Measurements from ENCODE around the gene GNAO1.

The GNAO1 gene

DNA sequence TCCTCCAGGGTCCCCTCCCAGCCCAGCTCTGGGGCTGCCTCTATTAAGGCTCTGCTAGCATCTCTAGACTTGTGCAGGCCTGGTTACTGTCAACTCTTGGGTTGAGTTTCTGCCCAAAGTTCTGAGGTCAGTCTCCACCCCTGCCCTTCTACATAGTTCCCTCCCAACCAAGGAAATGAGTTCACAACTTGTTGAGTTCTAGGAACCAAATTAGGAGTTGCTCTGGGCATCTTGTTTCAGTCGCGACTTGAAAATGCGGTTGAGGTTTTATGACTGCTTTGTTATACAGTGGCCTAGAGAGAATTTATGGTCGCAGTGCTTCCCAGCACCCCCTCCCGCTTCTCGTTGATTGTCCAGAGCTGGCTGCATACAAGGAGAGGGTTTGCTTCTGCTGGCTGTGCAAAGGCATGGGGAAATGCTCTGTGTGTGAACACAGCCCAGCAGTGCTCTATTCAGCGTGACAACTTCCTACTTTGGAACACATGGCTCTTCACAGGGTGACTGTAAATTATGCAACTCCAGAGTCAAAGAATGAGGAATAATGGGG lies 20.2 kb downstream of the GNAO1 start:
- H3K9me3 Mint-ChIP-seq (ENCODE audit: low read depth): no peaks in the 10 kb centered on the region
- peaks cover 13% of the 10 kb centered on the region for H3K27me3 Mint-ChIP-seq
- H3K4me1 Mint-ChIP-seq (ENCODE audit: low read depth): no peaks in the 10 kb centered on the region
- no peaks in the 10 kb centered on the region for H3K36me3 Mint-ChIP-seq
- H3K4me3 Mint-ChIP-seq: no peak overlapping the region
- H3K27ac Mint-ChIP-seq: no peak overlapping the region

DNA sequence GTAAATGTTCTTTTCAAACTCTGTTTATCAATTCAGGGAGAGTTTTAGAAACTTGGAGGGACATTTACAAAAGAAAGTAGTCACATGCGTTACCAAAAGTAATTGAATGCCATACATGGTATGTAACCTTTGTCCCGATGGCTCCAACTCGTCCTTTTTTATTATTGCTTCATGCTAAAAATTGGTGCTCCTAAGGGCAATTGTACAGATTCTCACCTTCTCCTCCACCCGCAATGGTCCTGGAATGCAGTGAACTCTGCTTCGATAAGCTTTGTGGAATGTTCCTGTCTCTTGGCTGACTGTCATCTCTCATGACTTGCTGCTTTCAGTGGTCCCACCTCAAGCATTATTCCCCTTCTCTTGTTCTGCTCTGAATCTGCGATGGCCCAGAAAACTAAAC lies 20.9 kb downstream of the GNAO1 start:
- Mint-ChIP-seq H3K4me1 (ENCODE audit: low read depth) (no peaks in the 10 kb centered on the region), H3K9me3 (ENCODE audit: low read depth) (no peaks in the 10 kb centered on the region), H3K4me3 (no peak overlapping the region), H3K36me3 (no peaks in the 10 kb centered on the region), H3K27me3 (peaks cover 13% of the 10 kb centered on the region), H3K27ac (no peak overlapping the region)

DNA sequence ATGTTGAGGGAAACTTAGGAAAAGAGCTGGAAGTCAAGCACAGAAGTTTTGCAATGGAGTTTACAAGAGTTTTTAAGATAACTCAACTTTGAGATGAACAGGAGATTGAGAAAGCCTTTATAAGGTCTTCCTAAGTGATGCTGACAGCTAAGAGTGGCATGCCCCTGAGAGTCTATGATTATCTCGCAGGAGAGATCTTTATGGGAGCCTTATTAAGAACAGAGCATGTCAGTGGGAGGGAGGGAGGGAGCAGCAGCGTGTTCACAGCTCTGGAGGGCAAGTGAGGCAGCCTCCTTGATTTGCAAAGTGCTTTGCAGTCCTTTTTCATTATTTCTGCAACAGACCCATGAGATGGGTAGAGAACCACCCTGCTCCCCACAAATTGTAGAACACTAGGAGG lies 30.7 kb downstream of the GNAO1 start:
- Mint-ChIP-seq H3K4me3 (no peak overlapping the region), H3K27ac (no peak overlapping the region), H3K36me3 (no peaks in the 10 kb centered on the region), H3K4me1 (ENCODE audit: low read depth) (peaks cover 13% of the 10 kb centered on the region), H3K9me3 (ENCODE audit: low read depth) (no peaks in the 10 kb centered on the region), H3K27me3 (peaks cover 6% of the 10 kb centered on the region)

DNA sequence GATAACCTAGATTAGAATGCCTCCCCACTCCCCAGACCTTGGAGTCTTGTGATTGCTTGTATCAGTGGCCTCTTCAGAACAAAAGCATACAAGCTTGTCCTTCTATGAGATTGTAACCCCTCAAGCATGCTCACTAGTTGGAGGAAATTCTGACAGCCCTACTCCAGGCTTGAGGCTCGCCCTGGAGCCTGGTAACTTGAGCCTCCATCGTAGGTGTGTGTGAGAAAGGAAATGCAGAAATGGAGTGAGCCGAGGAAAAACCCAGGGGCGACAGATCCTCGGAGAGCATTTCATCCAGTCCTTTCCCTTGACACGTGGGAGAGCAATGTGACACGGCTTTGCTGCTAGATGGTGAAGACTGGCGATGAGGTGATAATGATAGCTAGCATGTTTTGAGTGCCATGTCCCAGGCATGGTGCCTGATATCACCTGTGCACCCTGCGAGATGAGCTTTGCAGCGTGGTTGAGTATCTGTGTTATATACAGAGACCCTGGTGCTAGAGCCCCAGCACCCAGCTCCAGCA lies 31.2 kb downstream of the GNAO1 start:
- H3K36me3 Mint-ChIP-seq: no peaks in the 10 kb centered on the region

DNA sequence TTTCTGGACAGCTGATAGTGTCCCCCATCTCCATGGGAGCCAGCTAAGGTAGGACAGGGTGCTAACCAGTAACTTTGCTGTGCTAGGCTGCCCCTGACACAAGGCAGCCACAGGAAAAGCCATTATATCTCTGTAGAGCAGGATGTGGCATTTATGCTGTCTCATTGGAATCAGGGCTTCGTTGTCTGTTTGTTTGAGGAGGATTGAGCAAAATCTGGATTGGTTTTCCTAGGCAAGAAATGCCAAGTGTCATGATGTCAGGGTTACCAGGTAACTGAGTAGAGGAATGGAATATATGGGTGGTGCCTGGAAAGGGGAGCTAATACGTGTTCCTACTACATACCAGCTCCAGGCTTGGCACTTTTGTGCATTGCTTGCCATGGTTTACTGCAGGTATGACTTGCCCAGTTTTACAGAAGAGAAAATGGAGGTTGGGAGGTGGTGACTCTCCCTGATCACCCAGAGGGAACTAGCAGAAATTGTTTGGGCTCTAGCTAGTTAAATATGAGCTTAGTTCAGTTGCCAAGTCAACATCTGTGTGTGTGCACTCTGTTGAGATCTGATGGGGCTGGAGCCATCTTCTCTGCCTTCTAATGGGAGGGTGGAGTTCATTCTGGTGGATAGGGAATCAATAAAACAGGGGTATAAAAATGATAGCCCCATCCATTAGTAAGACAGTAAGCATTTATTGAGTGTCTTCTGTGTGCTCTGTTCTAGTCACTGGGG lies 33.9 kb downstream of the GNAO1 start:
- Mint-ChIP-seq H3K9me3 (ENCODE audit: low read depth) (no peaks in the 10 kb centered on the region), H3K27me3 (peaks cover 6% of the 10 kb centered on the region), H3K4me3 (no peak overlapping the region), H3K4me1 (ENCODE audit: low read depth) (peaks cover 20% of the 10 kb centered on the region), H3K27ac (no peak overlapping the region), H3K36me3 (no peaks in the 10 kb centered on the region)

More for the DNA sequence above, 31.2 kb downstream of the GNAO1 start:
- Mint-ChIP-seq H3K4me3 (no peak overlapping the region), H3K4me1 (ENCODE audit: low read depth) (peaks cover 17% of the 10 kb centered on the region), H3K27me3 (peaks cover 6% of the 10 kb centered on the region), H3K27ac (no peak overlapping the region), H3K9me3 (ENCODE audit: low read depth) (no peaks in the 10 kb centered on the region)

DNA sequence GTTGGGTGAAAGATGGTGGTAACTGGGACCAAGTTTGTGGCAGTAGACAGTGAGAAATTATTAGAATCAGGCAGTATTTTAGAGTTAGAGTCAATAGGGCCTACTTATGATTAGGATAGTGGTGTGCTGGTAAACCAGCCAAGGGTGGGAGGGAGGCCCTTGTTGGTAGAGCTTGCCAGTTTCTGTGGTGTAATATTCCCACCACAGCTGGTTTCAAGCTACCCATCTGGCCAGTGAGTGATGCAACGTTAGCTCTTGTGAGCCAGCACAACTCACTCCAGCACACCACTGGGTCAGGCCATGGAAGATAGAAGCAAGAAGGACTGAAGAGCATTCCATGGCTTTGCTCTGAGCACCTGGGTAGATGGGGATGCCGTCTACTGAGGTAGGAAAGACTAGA lies 34.9 kb downstream of the GNAO1 start:
- Mint-ChIP-seq H3K27ac (no peak overlapping the region), H3K27me3 (peaks cover 6% of the 10 kb centered on the region), H3K36me3 (no peaks in the 10 kb centered on the region), H3K4me1 (ENCODE audit: low read depth) (peaks cover 20% of the 10 kb centered on the region), H3K9me3 (ENCODE audit: low read depth) (no peaks in the 10 kb centered on the region), H3K4me3 (no peak overlapping the region)

DNA sequence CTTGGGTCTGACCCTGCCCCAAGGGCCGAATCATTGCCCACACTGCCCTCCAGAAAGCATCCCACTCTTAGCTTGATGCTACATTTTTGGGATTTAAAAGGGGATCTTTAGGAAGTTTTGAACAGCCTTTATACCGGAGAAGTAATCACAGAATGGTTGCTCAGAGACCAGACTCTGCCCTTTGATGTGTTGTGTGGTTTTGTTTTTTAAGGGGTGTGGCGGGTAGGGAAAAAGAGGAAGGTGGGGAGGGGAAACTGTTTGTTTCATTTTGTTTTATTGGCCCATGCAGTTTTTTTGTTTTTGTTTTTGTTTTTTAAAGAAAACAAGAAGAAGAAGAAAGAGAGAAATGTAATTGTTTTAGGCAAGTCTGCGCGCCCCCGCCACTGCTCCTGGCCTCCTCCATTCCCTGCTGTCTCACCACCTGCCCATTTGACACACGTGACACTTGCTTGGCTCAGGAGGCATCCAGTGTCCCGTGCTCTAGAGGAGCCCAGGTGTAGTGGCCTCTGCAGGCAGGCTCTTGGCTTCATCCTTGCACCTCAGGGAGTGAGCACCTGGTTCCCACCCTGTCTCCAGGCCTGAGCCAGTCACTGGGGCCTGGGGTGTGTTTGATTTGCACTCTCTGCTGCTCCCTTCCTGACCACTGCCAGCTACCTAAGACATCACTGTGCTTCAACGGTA lies 35.7 kb downstream of the GNAO1 start:
- Mint-ChIP-seq H3K36me3 (no peaks in the 10 kb centered on the region), H3K27me3 (peaks cover 3% of the 10 kb centered on the region), H3K4me1 (ENCODE audit: low read depth) (peaks cover 20% of the 10 kb centered on the region), H3K27ac (no peak overlapping the region), H3K9me3 (ENCODE audit: low read depth) (no peaks in the 10 kb centered on the region), H3K4me3 (no peak overlapping the region)

DNA sequence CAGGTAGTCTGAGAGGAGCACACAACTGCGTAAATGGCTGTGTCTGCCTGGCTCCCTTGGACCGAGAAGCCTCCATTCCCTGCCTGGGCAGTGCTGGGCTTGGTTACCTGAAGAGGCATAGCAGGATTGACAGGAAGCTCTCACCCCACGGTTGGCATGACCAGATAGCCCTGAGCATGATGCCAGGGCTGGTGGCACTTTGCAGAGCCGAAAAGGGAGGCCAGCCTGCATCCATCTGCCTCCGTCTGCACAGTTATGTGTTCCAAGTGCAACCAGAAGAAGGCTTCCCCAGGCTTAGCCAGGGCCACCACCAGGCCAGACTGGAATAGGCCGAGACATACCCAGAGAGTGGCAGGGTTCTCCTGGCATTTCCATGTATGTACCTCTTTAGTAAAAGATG lies 36.6 kb downstream of the GNAO1 start:
- no peak overlapping the region for H3K4me3 Mint-ChIP-seq
- H3K4me1 Mint-ChIP-seq (ENCODE audit: low read depth): peaks cover 20% of the 10 kb centered on the region
- H3K9me3 Mint-ChIP-seq (ENCODE audit: low read depth): no peaks in the 10 kb centered on the region
- no peaks in the 10 kb centered on the region for H3K27me3 Mint-ChIP-seq
- no peaks in the 10 kb centered on the region for H3K36me3 Mint-ChIP-seq
- no peak overlapping the region for H3K27ac Mint-ChIP-seq

DNA sequence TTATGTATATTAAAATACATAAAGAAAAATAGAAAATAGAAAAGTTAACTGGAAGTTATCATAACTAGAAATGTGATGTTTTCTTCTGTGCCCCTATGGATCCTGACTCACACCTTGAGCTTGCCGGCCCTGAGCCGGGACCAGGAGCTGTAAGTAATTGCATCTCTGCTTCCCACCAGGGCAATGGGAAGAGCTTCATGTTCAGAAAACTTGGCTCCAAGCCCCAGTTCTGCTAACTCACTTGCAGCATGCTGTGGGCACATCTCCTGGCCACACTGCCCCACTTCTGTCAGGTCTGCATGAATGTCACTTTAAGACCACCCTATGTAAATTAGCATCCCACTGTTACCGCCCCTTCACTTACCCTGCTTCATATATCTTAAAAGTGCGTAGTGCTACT lies 37.2 kb downstream of the GNAO1 start:
- Mint-ChIP-seq H3K27me3 (no peaks in the 10 kb centered on the region), H3K4me1 (ENCODE audit: low read depth) (peaks cover 20% of the 10 kb centered on the region), H3K4me3 (no peak overlapping the region), H3K36me3 (no peaks in the 10 kb centered on the region), H3K27ac (no peak overlapping the region), H3K9me3 (ENCODE audit: low read depth) (no peaks in the 10 kb centered on the region)

DNA sequence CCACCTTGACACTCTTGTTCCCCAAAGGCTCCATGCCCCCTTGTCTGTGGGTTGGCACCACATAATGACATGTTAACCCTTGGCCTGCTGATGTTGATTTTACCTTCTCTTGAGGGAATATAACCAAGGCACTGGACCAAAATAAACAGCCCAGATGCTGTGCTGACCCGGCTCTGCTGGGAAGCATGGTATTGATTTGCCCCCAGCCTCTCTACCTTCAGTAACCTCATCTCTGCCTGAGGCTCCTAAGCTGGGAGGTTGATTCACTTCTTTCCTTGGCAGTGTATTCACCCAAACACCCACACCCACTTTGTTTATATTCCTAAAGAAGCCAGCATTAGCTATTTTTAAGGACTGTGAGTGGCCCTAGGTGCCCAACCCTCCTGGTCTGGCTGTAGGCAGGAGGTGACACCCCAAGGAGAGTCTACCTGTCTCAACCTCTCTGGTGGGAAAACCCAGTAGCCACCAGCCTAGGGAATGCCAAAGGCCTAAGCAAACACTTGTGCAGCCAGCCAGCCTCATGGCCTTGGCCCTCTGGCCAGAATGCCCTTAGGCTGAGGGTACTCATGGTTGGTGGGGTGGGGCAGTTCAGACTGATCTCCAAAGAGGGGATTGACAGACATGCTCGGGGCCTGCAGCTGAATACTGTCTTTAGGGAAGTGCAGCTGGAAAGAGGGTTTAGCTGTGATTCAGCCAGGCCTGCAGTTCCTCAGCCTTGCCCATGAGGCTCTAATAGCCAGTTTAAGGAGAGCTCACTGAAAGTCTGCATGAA lies 42.7 kb downstream of the GNAO1 start:
- H3K27me3 Mint-ChIP-seq: peaks cover 2% of the 10 kb centered on the region
- H3K4me1 Mint-ChIP-seq (ENCODE audit: low read depth): no peaks in the 10 kb centered on the region
- no peaks in the 10 kb centered on the region for H3K36me3 Mint-ChIP-seq
- H3K27ac Mint-ChIP-seq: no peak overlapping the region
- H3K9me3 Mint-ChIP-seq (ENCODE audit: low read depth): no peaks in the 10 kb centered on the region
- no peak overlapping the region for H3K4me3 Mint-ChIP-seq

DNA sequence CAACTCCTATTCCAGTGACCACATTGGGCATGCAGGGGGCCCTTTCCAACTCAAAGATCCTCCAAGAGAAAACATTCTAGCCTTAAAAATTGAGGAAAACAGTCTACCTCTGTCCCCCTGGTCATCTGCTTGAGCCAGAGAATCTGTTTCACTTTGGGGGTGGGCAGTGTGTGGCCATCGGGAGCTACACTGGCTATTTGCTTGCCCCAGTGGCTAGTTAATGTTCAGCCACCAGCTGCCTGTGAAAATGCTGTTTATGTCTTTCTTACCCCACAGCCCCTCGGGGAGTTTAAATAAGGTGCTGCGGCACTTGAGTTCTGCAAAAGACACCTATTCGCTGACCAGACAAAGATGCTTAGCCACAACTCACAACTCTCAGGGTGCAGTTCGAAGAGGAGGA lies 43.4 kb downstream of the GNAO1 start:
- Mint-ChIP-seq H3K4me1 (ENCODE audit: low read depth) (no peaks in the 10 kb centered on the region), H3K4me3 (no peak overlapping the region), H3K36me3 (no peaks in the 10 kb centered on the region), H3K27ac (no peak overlapping the region), H3K27me3 (peaks cover 2% of the 10 kb centered on the region), H3K9me3 (ENCODE audit: low read depth) (no peaks in the 10 kb centered on the region)

DNA sequence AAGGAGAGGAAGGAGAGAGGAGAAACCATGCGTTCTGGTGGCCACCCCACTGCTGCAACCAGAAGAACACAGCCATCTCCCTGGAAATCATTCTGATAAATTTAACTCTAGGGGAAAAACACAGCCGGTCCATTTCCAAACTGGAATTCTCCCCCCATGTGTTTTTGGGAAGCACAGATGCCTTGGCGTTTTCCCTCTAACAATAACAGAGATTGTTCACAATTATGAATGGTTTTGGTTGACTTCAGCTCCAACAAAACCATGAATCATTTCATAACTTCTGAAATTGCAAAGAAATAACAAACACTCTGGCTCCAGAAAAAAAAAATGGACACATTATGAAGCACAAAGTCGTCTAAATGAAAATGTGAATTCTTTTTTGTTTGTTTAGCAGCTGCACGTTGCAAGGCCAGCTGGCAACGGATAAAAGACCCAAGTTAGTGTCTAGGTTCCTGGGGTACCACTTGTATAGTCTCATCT lies 46.2 kb downstream of the GNAO1 start:
- Mint-ChIP-seq H3K27ac (no peak overlapping the region), H3K4me1 (ENCODE audit: low read depth) (no peaks in the 10 kb centered on the region), H3K9me3 (ENCODE audit: low read depth) (no peaks in the 10 kb centered on the region)

DNA sequence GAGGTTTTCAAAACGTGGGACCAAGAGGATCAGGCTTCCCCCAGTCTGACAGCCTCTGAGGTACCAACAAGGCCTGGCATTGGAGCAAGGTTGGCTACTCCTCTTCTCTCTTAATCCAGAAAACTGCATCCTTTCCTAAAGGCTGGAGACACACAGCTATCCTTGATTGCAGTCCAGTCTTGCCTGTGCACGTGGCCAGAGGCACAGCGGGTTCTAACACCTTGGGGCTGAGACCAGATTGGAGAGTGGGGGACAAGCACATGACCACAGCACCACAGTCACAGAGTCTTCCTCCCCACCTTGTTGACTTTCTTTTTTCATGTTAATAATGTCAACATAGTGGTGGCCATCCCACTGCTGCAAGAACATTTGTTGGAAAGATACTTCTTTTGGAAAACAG lies 46.9 kb downstream of the GNAO1 start:
- H3K4me3 Mint-ChIP-seq: no peak overlapping the region

More for the DNA sequence above, 46.2 kb downstream of the GNAO1 start:
- H3K4me3 Mint-ChIP-seq: no peak overlapping the region
- peaks cover 2% of the 10 kb centered on the region for H3K27me3 Mint-ChIP-seq
- no peaks in the 10 kb centered on the region for H3K36me3 Mint-ChIP-seq

DNA sequence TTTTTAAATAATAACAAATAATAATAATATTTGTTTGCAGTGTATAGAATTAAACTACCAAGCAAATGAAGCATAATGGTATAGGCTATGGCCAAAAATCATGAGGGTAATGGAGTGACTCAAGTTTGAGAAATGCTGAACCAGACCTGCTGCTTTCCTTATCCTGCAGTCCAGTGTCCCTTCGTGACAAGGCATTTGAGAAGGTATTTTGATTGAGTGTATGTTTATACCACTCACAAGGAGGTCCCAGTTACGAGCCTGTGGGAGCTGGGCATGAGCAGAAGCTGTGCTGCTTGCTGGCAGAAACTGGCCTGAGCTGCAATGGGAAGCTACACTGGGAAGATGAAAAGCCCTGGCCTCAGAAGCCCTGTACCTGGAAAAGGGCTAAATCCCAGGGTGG lies 50.3 kb downstream of the GNAO1 start:
- H3K27ac Mint-ChIP-seq: no peak overlapping the region
- no peaks in the 10 kb centered on the region for H3K9me3 Mint-ChIP-seq (ENCODE audit: low read depth)
- no peaks in the 10 kb centered on the region for H3K4me1 Mint-ChIP-seq (ENCODE audit: low read depth)
- H3K36me3 Mint-ChIP-seq: no peaks in the 10 kb centered on the region
- H3K4me3 Mint-ChIP-seq: no peak overlapping the region
- H3K27me3 Mint-ChIP-seq: peaks cover 2% of the 10 kb centered on the region

More for the DNA sequence above, 46.9 kb downstream of the GNAO1 start:
- H3K9me3 Mint-ChIP-seq (ENCODE audit: low read depth): no peaks in the 10 kb centered on the region
- peaks cover 2% of the 10 kb centered on the region for H3K27me3 Mint-ChIP-seq
- H3K36me3 Mint-ChIP-seq: no peaks in the 10 kb centered on the region
- no peak overlapping the region for H3K27ac Mint-ChIP-seq
- H3K4me1 Mint-ChIP-seq (ENCODE audit: low read depth): no peaks in the 10 kb centered on the region

DNA sequence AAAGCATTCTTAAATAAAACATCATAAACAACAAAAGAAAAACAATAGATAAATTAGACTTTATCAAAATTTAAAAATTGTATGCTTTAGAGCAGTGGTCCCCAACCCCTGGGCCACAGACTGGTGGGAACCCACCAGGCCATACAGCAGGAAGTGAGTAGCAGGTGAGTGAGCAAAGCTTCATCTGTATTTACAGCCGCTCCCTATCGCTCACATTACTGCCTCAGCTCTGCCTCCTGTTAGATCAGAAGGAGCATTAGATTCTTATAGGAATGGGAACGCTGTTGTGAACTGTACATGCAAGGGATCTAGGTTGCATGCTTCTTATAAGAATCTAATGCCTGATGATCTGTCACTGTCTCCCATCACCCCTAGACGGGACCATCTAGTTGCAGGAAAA lies 51.5 kb downstream of the GNAO1 start:
- H3K4me1 Mint-ChIP-seq (ENCODE audit: low read depth): no peaks in the 10 kb centered on the region
- H3K4me3 Mint-ChIP-seq: no peak overlapping the region
- H3K36me3 Mint-ChIP-seq: no peaks in the 10 kb centered on the region
- H3K27ac Mint-ChIP-seq: no peak overlapping the region
- H3K9me3 Mint-ChIP-seq (ENCODE audit: low read depth): no peaks in the 10 kb centered on the region
- H3K27me3 Mint-ChIP-seq: no peaks in the 10 kb centered on the region
